Esophagus squamous epithelium (tissue), 4 donors: ENCODE data around the gene SERTAD3.

Source experiments
- POLR2A ChIP-seq, 4 donors: fragments of 450-650 bp; IDR thresholded peaks; one replicate each; pipeline ENCODE4 v1.6.1; 2017; ENCODE audit warnings: antibody characterized with exemption in 4 of 4, mild to moderate bottlenecking in 4 of 4, moderate library complexity in 3 of 4
- TF ChIP-seq, protein P1 (sequence below), 6 experiments: fragments of 450-650 bp in 4 of 6; fragments of 200-600 bp in 2 of 6; sonication (generic) in 2 of 6; IDR thresholded peaks; one replicate each; pipeline ENCODE4 v1.5.1; 2016 to 2019; ENCODE audit warnings: antibody characterized with exemption in 6 of 6, mild to moderate bottlenecking in 4 of 6, moderate library complexity in 4 of 6

DNA sequence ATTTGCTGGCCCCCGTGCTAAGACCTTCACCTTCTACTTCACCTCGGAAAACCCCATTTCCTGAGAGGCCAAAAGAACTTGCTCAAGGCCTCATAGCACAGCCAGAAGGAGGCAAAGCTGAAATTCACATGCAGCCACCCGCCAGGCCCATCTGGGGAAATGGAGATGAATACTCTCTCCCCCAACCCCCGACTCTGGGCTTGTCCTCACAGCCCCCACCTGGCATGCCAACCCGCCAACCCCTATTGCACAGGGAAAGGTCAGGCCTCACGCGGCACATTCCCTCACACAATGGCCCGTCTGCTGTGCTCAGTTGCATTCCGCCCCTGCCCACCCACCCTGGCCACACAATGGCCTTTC, 34.1 kb downstream of the SERTAD3 start:
- TF ChIP-seq, protein P1, sequence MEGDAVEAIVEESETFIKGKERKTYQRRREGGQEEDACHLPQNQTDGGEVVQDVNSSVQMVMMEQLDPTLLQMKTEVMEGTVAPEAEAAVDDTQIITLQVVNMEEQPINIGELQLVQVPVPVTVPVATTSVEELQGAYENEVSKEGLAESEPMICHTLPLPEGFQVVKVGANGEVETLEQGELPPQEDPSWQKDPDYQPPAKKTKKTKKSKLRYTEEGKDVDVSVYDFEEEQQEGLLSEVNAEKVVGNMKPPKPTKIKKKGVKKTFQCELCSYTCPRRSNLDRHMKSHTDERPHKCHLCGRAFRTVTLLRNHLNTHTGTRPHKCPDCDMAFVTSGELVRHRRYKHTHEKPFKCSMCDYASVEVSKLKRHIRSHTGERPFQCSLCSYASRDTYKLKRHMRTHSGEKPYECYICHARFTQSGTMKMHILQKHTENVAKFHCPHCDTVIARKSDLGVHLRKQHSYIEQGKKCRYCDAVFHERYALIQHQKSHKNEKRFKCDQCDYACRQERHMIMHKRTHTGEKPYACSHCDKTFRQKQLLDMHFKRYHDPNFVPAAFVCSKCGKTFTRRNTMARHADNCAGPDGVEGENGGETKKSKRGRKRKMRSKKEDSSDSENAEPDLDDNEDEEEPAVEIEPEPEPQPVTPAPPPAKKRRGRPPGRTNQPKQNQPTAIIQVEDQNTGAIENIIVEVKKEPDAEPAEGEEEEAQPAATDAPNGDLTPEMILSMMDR (IDR thresholded peaks at IDR 0.05), result no peak
- no peak for TF ChIP-seq POLR2A (IDR thresholded peaks at IDR 0.05)
